HCEC 1CT (cell line): ENCODE measurements around the gene RNF112.

ENCODE experiments used
- DNase-seq: peaks from one replicate; pipeline ENCODE4 v3.0.0-alpha.2; 2017

RNF112 gene

GRCh38 chr17:19375732-19376131 is 35.3 kb upstream of the RNF112 start:
- DNase-seq: no peak

- DNase-seq: no peak
Measured at GRCh38 chr17:19376811-19377210, 34.2 kb upstream of the RNF112 start.

GRCh38 chr17:19377602-19378415 is 33.2 kb upstream of the RNF112 start:
- DNase-seq: peak; percentile 99

GRCh38 chr17:19378416-19379360 is 32.3 kb upstream of the RNF112 start, which contains the start of gene MAPK7:
Gene MAPK7, plus strand, starts transcription at chr17:19378498. Its CDS starts 403 bp downstream, at chr17:19378901.
- DNase-seq: no peak

- no peak for DNase-seq
Measured at GRCh38 chr17:19379361-19380065, 31.5 kb upstream of the RNF112 start.

- DNase-seq: no peak
Measured at GRCh38 chr17:19380481-19381301, 30.3 kb upstream of the RNF112 start.

- no peak for DNase-seq
Measured at GRCh38 chr17:19381361-19381740, 29.7 kb upstream of the RNF112 start.

- no peak for DNase-seq
Measured at GRCh38 chr17:19381741-19382444, 29.1 kb upstream of the RNF112 start.

- DNase-seq: no peak
Measured at GRCh38 chr17:19382531-19383444, 28.2 kb upstream of the RNF112 start.

GRCh38 chr17:19383681-19384470 is 27.2 kb upstream of the RNF112 start:
- no peak for DNase-seq

GRCh38 chr17:19384723-19385391 is 26.2 kb upstream of the RNF112 start:
- peak; percentile 93 for DNase-seq

- DNase-seq: no peak
Measured at GRCh38 chr17:19385521-19385983, 25.5 kb upstream of the RNF112 start.

GRCh38 chr17:19386051-19386929 is 24.7 kb upstream of the RNF112 start:
- peak; percentile 95 for DNase-seq

GRCh38 chr17:19386974-19387920 is 23.8 kb upstream of the RNF112 start, which contains the start of gene MFAP4:
Gene MFAP4, minus strand, starts transcription at chr17:19387190. Its CDS starts 35 bp downstream, at chr17:19387155.
- DNase-seq: peak; percentile 72

GRCh38 chr17:19387921-19388521 is 23.0 kb upstream of the RNF112 start:
- peak; percentile 71 for DNase-seq
